GM13977 (cell line): Measurements from ENCODE around the gene LPP.
"Not testable (repeated sequence)": the region's sequence is repeated elsewhere in the genome, so short reads cannot be mapped to it uniquely, and the experiment has no call there.

Source experiments
- DNase-seq: peaks from one replicate; pipeline ENCODE4 v3.0.0; 2012; ENCODE audit warnings: low spot score
- CTCF ChIP-seq: IDR thresholded peaks from 2 replicates; pipeline ENCODE4 v1.5.1; 2012; ENCODE audit warnings: mild to moderate bottlenecking, control low read depth; ENCODE audit not compliant: insufficient read depth; ENCODE audit errors: extremely low read depth, missing control alignments
- in situ Hi-C: fragments of 300-500 bp; cut with MboI; formaldehyde crosslinking; loops from one replicate; pipeline ENCODE4 v1.12.0; 2022; ENCODE audit warnings: low sequenced_read_pairs, low pct_unique_long_range_greater_than_20kb, mixed read lengths, inconsistent platforms; ENCODE audit not compliant: unreplicated experiment

LPP gene

GRCh38 chr3:188125076-188125475, 28.9 kb upstream of the LPP start:
- no peak for DNase-seq
- in situ Hi-C loops, result no loop called here
- TF ChIP-seq CTCF, result no peak

GRCh38 chr3:188126276-188126675, 27.7 kb upstream of the LPP start:
- in situ Hi-C loops, result no loop called here
- no peak for TF ChIP-seq CTCF
- DNase-seq, result no peak

- in situ Hi-C loops, result no loop called here
- TF ChIP-seq CTCF, result no peak
- no peak for DNase-seq
Observed at GRCh38 chr3:188126934-188127333, 27.0 kb upstream of the LPP start.

- no peak for DNase-seq
- in situ Hi-C loops, result no loop called here
- no peak for TF ChIP-seq CTCF
Observed at GRCh38 chr3:188128905-188129304, 25.1 kb upstream of the LPP start.

- in situ Hi-C loops, DNase-seq: not testable (repeated sequence)
Observed at GRCh38 chr3:188131023-188131422, 22.9 kb upstream of the LPP start.

- in situ Hi-C loops, result no loop called here
Observed at GRCh38 chr3:188133219-188133618, 20.7 kb upstream of the LPP start.

GRCh38 chr3:188133646-188134045, 20.3 kb upstream of the LPP start:
- TF ChIP-seq CTCF, result no peak
- in situ Hi-C loops, result no loop called here
- no peak for DNase-seq

More at GRCh38 chr3:188133219-188133618, 20.7 kb upstream of the LPP start:
- TF ChIP-seq CTCF, result no peak
- no peak for DNase-seq
